ENCODE data around the gene RASA4B.

RASA4B gene

DNA sequence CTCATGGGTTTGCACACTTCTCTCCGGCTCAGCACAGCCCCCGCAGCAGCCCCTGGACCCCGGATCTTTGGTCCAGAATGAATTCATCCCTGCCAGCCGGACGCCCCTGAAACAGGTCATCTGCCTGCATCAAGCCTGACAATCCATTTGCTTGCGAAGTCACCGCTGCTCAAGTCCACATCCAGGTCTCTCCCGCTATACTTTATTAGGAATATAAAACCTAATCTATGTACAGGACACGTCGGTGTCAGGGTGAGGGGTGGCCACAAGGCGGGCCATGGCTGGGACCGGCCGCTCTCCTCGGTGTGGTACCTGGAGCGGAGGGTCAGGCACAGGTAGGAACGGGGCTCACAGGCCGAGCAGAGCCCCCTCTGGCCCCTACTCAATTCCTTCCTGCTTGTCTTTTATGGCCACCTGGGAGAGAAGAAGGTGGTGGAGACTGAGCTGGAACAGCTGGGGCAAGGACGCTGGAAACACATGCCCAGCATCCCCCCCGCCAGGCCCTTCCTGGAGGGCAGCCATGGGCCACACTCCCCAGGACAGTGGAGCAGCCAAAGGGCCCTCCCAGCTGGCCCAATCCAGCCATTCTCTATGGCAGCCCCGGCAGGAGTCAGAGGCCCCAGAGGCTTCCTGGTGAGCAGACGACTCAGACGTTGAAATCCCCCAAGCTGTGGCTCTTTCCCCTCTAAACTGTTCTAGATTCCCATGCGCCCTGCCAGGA is 44.1 kb downstream of the RASA4B start:
- H2AFZ ChIP-seq (ENCODE audit: low read length), result no peak overlapping the region
- H3K36me3 ChIP-seq (replicated peaks in 1 of 2; ENCODE audit: control insufficient read depth in 2 of 2, insufficient read depth in 2 of 2, low read length in 2 of 2), result peaks cover 19 to 44% of the 10 kb centered on the region in 2 donors
- no peak overlapping the region for H3K18ac ChIP-seq (ENCODE audit: low read length)
- no peak overlapping the region for H3K27ac ChIP-seq (replicated peaks; ENCODE audit: low read length)
- no peak overlapping the region for H4K91ac ChIP-seq (ENCODE audit: low read depth, low read length, poor library complexity)
- H2AK5ac ChIP-seq (ENCODE audit: low read depth, low read length), result no peak overlapping the region
- no peaks in the 10 kb centered on the region for H3K9me3 ChIP-seq (replicated peaks in 1 of 2; ENCODE audit: control insufficient read depth in 2 of 2, insufficient read depth in 1 of 2, low read depth in 1 of 2, low read length in 2 of 2)
- H3K4me3 ChIP-seq (ENCODE audit: low read length in 2 of 2), result no peak overlapping the region
- no peaks in the 10 kb centered on the region for H3K27me3 ChIP-seq (ENCODE audit: control insufficient read depth in 3 of 3, insufficient read depth in 3 of 3, low read depth in 1 of 3, low read length in 3 of 3)
- no peak overlapping the region for H3K14ac ChIP-seq (ENCODE audit: low read length)
- no peak overlapping the region for H3K4ac ChIP-seq (ENCODE audit: low read length)
- H4K8ac ChIP-seq (ENCODE audit: low read depth, low read length), result no peak overlapping the region
- H2BK120ac ChIP-seq (ENCODE audit: low read depth, low read length), result no peak overlapping the region
- no CpG with 5 or more reads among the region's 23 CpGs for WGBS, 2 donors (ENCODE audit: extremely low coverage in 2 of 2, insufficient read length in 2 of 2, insufficient replicate concordance in 1 of 2)
- no peak overlapping the region for H2BK15ac ChIP-seq (ENCODE audit: low read length)
- no peak overlapping the region for H2BK12ac ChIP-seq (ENCODE audit: low read length)
- no peak for DNase-seq (ENCODE audit: low spot score)
- no peak overlapping the region for H3K23ac ChIP-seq (ENCODE audit: low read depth, low read length, poor library complexity)
- no peak overlapping the region for H2BK5ac ChIP-seq (ENCODE audit: low read length)
- H3K79me1 ChIP-seq (ENCODE audit: low read depth, low read length), result peaks cover 4% of the 10 kb centered on the region
- no peaks in the 10 kb centered on the region for H3K4me1 ChIP-seq (ENCODE audit: control insufficient read depth in 2 of 2, insufficient read depth in 1 of 2, low read depth in 1 of 2, low read length in 2 of 2)
- H3K9ac ChIP-seq (ENCODE audit: low read depth, low read length, poor library complexity), result no peak overlapping the region
- no peak overlapping the region for H3K4me2 ChIP-seq (ENCODE audit: insufficient read depth, low read length, poor library complexity, severe bottlenecking)

DNA sequence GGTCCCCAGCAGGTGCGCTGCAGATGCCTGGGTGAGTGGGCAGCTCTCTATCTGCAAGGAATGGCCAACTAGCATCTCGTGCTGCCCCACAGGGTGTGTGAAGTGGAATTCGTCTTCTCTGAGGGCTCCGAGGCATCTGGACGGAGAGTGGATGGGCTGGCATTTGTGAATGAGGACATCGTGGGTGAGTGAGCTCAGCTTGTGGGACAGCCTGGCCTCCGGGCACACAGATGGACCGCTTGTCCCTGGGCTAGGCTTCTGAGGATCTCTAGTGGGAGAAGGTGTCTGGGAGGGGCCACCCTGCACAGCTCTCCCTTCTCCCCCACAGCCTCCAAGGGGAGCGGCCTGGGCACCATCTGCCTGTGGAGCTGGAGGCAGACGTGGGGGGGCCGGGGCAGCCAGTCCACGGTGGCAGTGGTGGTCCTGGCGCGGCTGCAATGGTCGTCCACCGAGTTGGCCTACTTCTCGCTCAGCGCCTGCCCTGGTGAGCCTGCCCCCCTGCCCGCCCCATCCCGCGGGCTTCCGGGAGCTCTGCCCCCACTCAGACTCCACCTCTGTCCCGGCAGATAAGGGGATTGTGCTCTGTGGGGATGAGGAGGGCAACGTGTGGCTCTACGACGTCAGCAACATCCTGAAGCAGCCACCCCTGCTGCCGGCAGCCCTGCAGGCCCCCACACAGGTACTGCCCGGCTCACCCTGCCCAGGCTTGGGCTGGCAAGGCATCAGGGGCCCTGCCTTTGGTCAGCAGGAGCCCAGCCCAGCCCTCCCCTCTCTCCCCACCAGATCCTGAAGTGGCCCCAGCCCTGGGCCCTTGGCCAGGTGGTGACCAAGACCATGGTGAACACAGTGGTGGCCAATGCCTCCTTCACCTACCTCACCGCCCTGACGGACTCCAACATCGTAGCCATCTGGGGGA is 45.2 kb downstream of the RASA4B start:
- H2BK120ac ChIP-seq (ENCODE audit: low read depth, low read length), result no peak overlapping the region
- no peak overlapping the region for H3K27ac ChIP-seq (replicated peaks; ENCODE audit: low read length)
- no peak overlapping the region for H3K4ac ChIP-seq (ENCODE audit: low read length)
- H2BK15ac ChIP-seq (ENCODE audit: low read length), result no peak overlapping the region
- no peak overlapping the region for H3K4me2 ChIP-seq (ENCODE audit: insufficient read depth, low read length, poor library complexity, severe bottlenecking)
- peaks cover 9% of the 10 kb centered on the region for H3K79me1 ChIP-seq (ENCODE audit: low read depth, low read length)
- H3K9ac ChIP-seq (ENCODE audit: low read depth, low read length, poor library complexity), result no peak overlapping the region
- no peak for DNase-seq (ENCODE audit: low spot score)
- no peak overlapping the region for H2AK5ac ChIP-seq (ENCODE audit: low read depth, low read length)
- H3K27me3 ChIP-seq (ENCODE audit: control insufficient read depth in 3 of 3, insufficient read depth in 3 of 3, low read depth in 1 of 3, low read length in 3 of 3), result no peaks in the 10 kb centered on the region
- H3K36me3 ChIP-seq (replicated peaks in 1 of 2; ENCODE audit: control insufficient read depth in 2 of 2, insufficient read depth in 2 of 2, low read length in 2 of 2), result peaks cover 20 to 55% of the 10 kb centered on the region in 2 donors
- H4K91ac ChIP-seq (ENCODE audit: low read depth, low read length, poor library complexity), result no peak overlapping the region
- H3K4me1 ChIP-seq (ENCODE audit: control insufficient read depth in 2 of 2, insufficient read depth in 1 of 2, low read depth in 1 of 2, low read length in 2 of 2), result no peaks in the 10 kb centered on the region
- no CpG with 5 or more reads among the region's 31 CpGs for WGBS, 2 donors (ENCODE audit: extremely low coverage in 2 of 2, insufficient read length in 2 of 2, insufficient replicate concordance in 1 of 2)
- H3K23ac ChIP-seq (ENCODE audit: low read depth, low read length, poor library complexity), result peak overlapping the region; percentile 80
- no peak overlapping the region for H3K18ac ChIP-seq (ENCODE audit: low read length)
- H2BK12ac ChIP-seq (ENCODE audit: low read length), result no peak overlapping the region
- H2BK5ac ChIP-seq (ENCODE audit: low read length), result no peak overlapping the region
- H4K8ac ChIP-seq (ENCODE audit: low read depth, low read length), result peak overlapping the region; percentile 65
- H3K4me3 ChIP-seq (ENCODE audit: low read length in 2 of 2), result peak overlapping the region; percentile 2 to 32
- no peak overlapping the region for H2AFZ ChIP-seq (ENCODE audit: low read length)
- H3K14ac ChIP-seq (ENCODE audit: low read length), result no peak overlapping the region
- no peaks in the 10 kb centered on the region for H3K9me3 ChIP-seq (replicated peaks in 1 of 2; ENCODE audit: control insufficient read depth in 2 of 2, insufficient read depth in 1 of 2, low read depth in 1 of 2, low read length in 2 of 2)

DNA sequence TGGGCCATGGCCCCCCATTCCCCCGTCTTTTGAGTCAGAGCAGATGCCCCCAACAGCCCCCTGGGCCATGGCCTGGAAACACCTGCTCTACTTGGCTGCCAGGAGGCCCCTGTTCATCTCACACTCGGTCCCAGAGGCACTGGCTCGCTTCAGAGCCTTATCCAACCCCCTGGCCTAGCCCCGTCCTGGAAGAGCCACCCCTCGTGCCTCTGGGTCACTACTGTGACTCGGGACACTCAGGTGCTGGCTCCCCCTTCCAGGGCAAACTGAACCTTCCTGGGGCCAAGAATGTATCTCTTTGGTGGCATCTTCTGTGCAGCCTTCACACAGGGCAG is 45.8 kb downstream of the RASA4B start:
- no peak overlapping the region for H2BK15ac ChIP-seq (ENCODE audit: low read length)
- peaks cover 9% of the 10 kb centered on the region for H3K79me1 ChIP-seq (ENCODE audit: low read depth, low read length)
- H3K27ac ChIP-seq (replicated peaks; ENCODE audit: low read length), result no peak overlapping the region
- H4K91ac ChIP-seq (ENCODE audit: low read depth, low read length, poor library complexity), result no peak overlapping the region
- H2AK5ac ChIP-seq (ENCODE audit: low read depth, low read length), result no peak overlapping the region
- H3K27me3 ChIP-seq (ENCODE audit: control insufficient read depth in 3 of 3, insufficient read depth in 3 of 3, low read depth in 1 of 3, low read length in 3 of 3), result no peaks in the 10 kb centered on the region
- no peaks in the 10 kb centered on the region for H3K4me1 ChIP-seq (ENCODE audit: control insufficient read depth in 2 of 2, insufficient read depth in 1 of 2, low read depth in 1 of 2, low read length in 2 of 2)
- H2BK120ac ChIP-seq (ENCODE audit: low read depth, low read length), result no peak overlapping the region
- no peak overlapping the region for H2BK5ac ChIP-seq (ENCODE audit: low read length)
- H3K4me2 ChIP-seq (ENCODE audit: insufficient read depth, low read length, poor library complexity, severe bottlenecking), result no peak overlapping the region
- H3K9me3 ChIP-seq (replicated peaks in 1 of 2; ENCODE audit: control insufficient read depth in 2 of 2, insufficient read depth in 1 of 2, low read depth in 1 of 2, low read length in 2 of 2), result no peaks in the 10 kb centered on the region
- H3K18ac ChIP-seq (ENCODE audit: low read length), result no peak overlapping the region
- no peak overlapping the region for H3K9ac ChIP-seq (ENCODE audit: low read depth, low read length, poor library complexity)
- no peak overlapping the region for H2BK12ac ChIP-seq (ENCODE audit: low read length)
- H2AFZ ChIP-seq (ENCODE audit: low read length), result no peak overlapping the region
- WGBS, 2 donors (ENCODE audit: extremely low coverage in 2 of 2, insufficient read length in 2 of 2, insufficient replicate concordance in 1 of 2), result no CpG with 5 or more reads among the region's 6 CpGs
- H3K14ac ChIP-seq (ENCODE audit: low read length), result no peak overlapping the region
- H4K8ac ChIP-seq (ENCODE audit: low read depth, low read length), result no peak overlapping the region
- H3K36me3 ChIP-seq (replicated peaks in 1 of 2; ENCODE audit: control insufficient read depth in 2 of 2, insufficient read depth in 2 of 2, low read length in 2 of 2), result peaks cover 20 to 57% of the 10 kb centered on the region in 2 donors
- peak overlapping the region in 1 of 2 donors; percentile 32 for H3K4me3 ChIP-seq (ENCODE audit: low read length in 2 of 2)
- DNase-seq (ENCODE audit: low spot score), result no peak
- H3K4ac ChIP-seq (ENCODE audit: low read length), result no peak overlapping the region
- no peak overlapping the region for H3K23ac ChIP-seq (ENCODE audit: low read depth, low read length, poor library complexity)
